A549 (cell line): ENCODE data around the gene GPD1L.

ENCODE experiments used
- FOXS1 ChIP-seq: fragments of 250-450 bp; sonication (Bioruptor Pico); IDR thresholded peaks from 2 replicates; pipeline ENCODE4 v1.5.0; 2020; ENCODE audit warnings: mild to moderate bottlenecking, moderate library complexity
- HEYL ChIP-seq: fragments of 250-450 bp; sonication (Bioruptor Pico); IDR thresholded peaks from 2 replicates; pipeline ENCODE4 v1.8.0; 2021; ENCODE audit warnings: mild to moderate bottlenecking, moderate library complexity
- POLR2A ChIP-seq: IDR thresholded peaks from 2 replicates; pipeline ENCODE4 v1.6.1; 2012; ENCODE audit warnings: mild to moderate bottlenecking, low read length
- RAD21 ChIP-seq, 2 experiments: fragments of >200 bp in 1 of 2; sonication (Bioruptor Twin) in 1 of 2; formaldehyde crosslinking in 1 of 2; IDR thresholded peaks in 1 of 2; conservative IDR thresholded peaks in 1 of 2; 2 replicates in 1 of 2; 3 replicates in 1 of 2; pipeline ENCODE4 v1.6.1; 2012 to 2018; ENCODE audit warnings: inconsistent platforms in 1 of 2

DNA sequence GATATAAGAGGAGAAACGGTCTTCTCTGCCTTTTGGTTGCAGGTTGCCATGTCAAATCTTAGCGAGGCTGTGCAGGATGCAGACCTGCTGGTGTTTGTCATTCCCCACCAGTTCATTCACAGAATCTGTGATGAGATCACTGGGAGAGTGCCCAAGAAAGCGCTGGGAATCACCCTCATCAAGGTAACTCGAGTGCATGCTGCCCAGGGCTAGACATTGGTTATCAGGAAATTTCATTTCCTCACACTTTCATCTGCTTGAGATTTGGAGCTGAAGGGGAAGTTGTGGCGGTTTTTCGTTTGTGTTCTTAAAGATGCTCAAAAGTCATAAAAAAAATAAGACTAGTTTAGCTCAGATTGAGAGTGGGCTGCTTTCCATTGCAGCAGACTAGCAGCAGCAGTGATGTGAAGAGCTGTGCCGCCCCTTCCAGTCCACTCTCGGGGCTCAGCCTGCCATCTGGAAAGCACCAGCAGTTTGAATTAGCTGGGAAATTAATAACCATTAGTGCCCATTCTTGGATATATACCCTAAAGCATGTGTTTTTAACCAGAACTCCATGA is 32.2 kb downstream of the GPD1L start:
- no peak for TF ChIP-seq POLR2A
- TF ChIP-seq RAD21 (conservative IDR thresholded peaks at IDR 0.05 in 1 of 2, IDR thresholded peaks at IDR 0.05 in 1 of 2), result no peak
- no peak for TF ChIP-seq HEYL (CRISPR knock-in tag)
- TF ChIP-seq FOXS1 (CRISPR knock-in tag), result no peak
